K562 (cell line): ENCODE measurements around the gene GPR55. TPM values are rescaled to one million over a fixed set of nuclear protein-coding genes. Genes with fewer than 3 reads are reported as not detected.

Experiments
- ASH1L ChIP-seq: fragments of 450-650 bp; IDR thresholded peaks from 2 replicates; pipeline ENCODE4 v1.6.1; 2018; ENCODE audit warnings: borderline replicate concordance, mild to moderate bottlenecking, low read depth; ENCODE audit not compliant: partially characterized antibody
- CHD1 ChIP-seq: fragments of 200-600 bp; sonication (generic); IDR thresholded peaks from one replicate; pipeline ENCODE4 v1.6.1; 2012; ENCODE audit warnings: mild to moderate bottlenecking, moderate library complexity, low read length, inconsistent platforms
- EHMT2 ChIP-seq: fragments of 450-650 bp; IDR thresholded peaks from 2 replicates; pipeline ENCODE4 v1.6.1; 2018; ENCODE audit warnings: antibody characterized with exemption
- HEY1 ChIP-seq: fragments of 250-450 bp; sonication (Bioruptor Pico); IDR thresholded peaks from 2 replicates; pipeline ENCODE4 v1.5.0; 2020; ENCODE audit warnings: mild to moderate bottlenecking, moderate library complexity, borderline replicate concordance
- JUN ChIP-seq, 2 experiments: sonication (generic) in 1 of 2; formaldehyde crosslinking in 1 of 2; IDR thresholded peaks; 2 replicates each; pipeline versions ENCODE4 v1.6.1 to v1.8.0; 2012 to 2022; ENCODE audit warnings: borderline replicate concordance in 2 of 2, mild to moderate bottlenecking in 2 of 2, improper control_type of control experiment in 1 of 2, low read depth in 1 of 2, low read length in 1 of 2, missing genetic modification reagents in 1 of 2
- KLF10 ChIP-seq: fragments of 250-450 bp; sonication (Bioruptor Pico); IDR thresholded peaks from 2 replicates; pipeline ENCODE4 v1.6.1; 2021; ENCODE audit warnings: matching md5 sums
- LARP7 ChIP-seq: fragments of 450-650 bp; IDR thresholded peaks from 2 replicates; pipeline ENCODE4 v1.6.1; 2016
- MEF2A ChIP-seq: IDR thresholded peaks from 2 replicates; pipeline ENCODE4 v1.6.1; 2011; ENCODE audit warnings: low read depth, mild to moderate bottlenecking, low read length, moderate library complexity; ENCODE audit not compliant: control insufficient read depth
- MEIS2 ChIP-seq: fragments of 450-650 bp; IDR thresholded peaks from 2 replicates; pipeline ENCODE4 v1.6.1; 2014; ENCODE audit warnings: mild to moderate bottlenecking; ENCODE audit not compliant: partially characterized antibody
- NFRKB ChIP-seq: fragments of 450-650 bp; IDR thresholded peaks from 2 replicates; pipeline ENCODE4 v1.6.1; 2016; ENCODE audit warnings: low read depth
- POLR2A ChIP-seq: fragments of 450-650 bp; conservative IDR thresholded peaks from 2 replicates; pipeline ENCODE4 v1.6.1; 2016
- POLR3G ChIP-seq: IDR thresholded peaks from 2 replicates; pipeline ENCODE4 v1.6.1; 2011; ENCODE audit not compliant: insufficient read length, insufficient replicate concordance; ENCODE audit errors: extremely low read depth
- RCOR1 ChIP-seq, 2 experiments: IDR thresholded peaks; 2 replicates each; pipeline ENCODE4 v1.6.1; 2012; ENCODE audit warnings: low read depth in 2 of 2, low read length in 2 of 2, borderline replicate concordance in 1 of 2, improper control_type of control experiment in 1 of 2
- REST ChIP-seq, 2 experiments: fragments of 450-650 bp; formaldehyde crosslinking in 1 of 2; IDR thresholded peaks; 2 replicates each; pipeline versions ENCODE4 v1.4.0 to v1.6.1; 2014 to 2020; ENCODE audit warnings: mild to moderate bottlenecking in 2 of 2, borderline replicate concordance in 1 of 2, low read depth in 1 of 2
- SMARCA5 ChIP-seq: fragments of 450-650 bp; IDR thresholded peaks from 2 replicates; pipeline ENCODE4 v1.6.1; 2016
- VEZF1 ChIP-seq: fragments of 200-800 bp; sonication (Bioruptor generic); IDR thresholded peaks from 2 replicates; pipeline ENCODE4 v1.6.1; 2017; ENCODE audit warnings: missing genetic modification characterization, missing compliant biosample characterization
- YY1 ChIP-seq, 3 experiments: IDR thresholded peaks; 2 replicates each; pipeline ENCODE4 v1.6.1; 2011; ENCODE audit warnings: low read length in 2 of 3, mild to moderate bottlenecking in 2 of 3, moderate library complexity in 2 of 3, borderline replicate concordance in 1 of 3, control low read depth in 1 of 3, low read depth in 1 of 3; ENCODE audit not compliant: insufficient read depth in 3 of 3, insufficient replicate concordance in 2 of 3, control insufficient read depth in 1 of 3, insufficient read length in 1 of 3; ENCODE audit errors: extremely low read depth in 1 of 3
- ZNF445 ChIP-seq: fragments of 250-450 bp; sonication (Bioruptor Pico); IDR thresholded peaks from 2 replicates; pipeline ENCODE4 v1.4.0; 2020; ENCODE audit warnings: low read depth, mild to moderate bottlenecking, moderate library complexity
- polyA plus RNA-seq, 8 experiments: library from polyadenylated mRNA; depleted of rRNA in 4 of 8; stranded (reverse) in 5 of 8; unstranded in 3 of 8; fragments of >200 nt; fragmentation: Nextera tagmentation in 2 of 8; fragmentation: Illumina TruSeq in 1 of 8; extraction: Ambion mirVana in 2 of 8; extraction: Trizol in 1 of 8; gene quantifications; 2 replicates each; pipeline versions ENCODE4 v1.2.1 to v1.2.3, GENCODE V29; 2011 to 2014; ENCODE audit warnings: inconsistent platforms in 1 of 8, missing spikeins in 1 of 8
- total RNA-seq, 7 experiments: library from RNA; depleted of rRNA in 6 of 7; stranded (reverse); fragments of >200 nt in 6 of 7; fragmentation: Illumina TruSeq in 2 of 7; extraction: Trizol in 2 of 7; gene quantifications; 2 replicates each; pipeline versions ENCODE4 v1.2.1 to v1.2.3, GENCODE V29; 2011 to 2021; ENCODE audit warnings: low replicate concordance in 1 of 7

GPR55 gene
- total and polyA plus RNA-seq, 9 of the 15 experiments (the other 6 are each of a cell fraction or from before 2014, with no cell fraction given): 0.11 to 0.49 (median 0.27) TPM

GRCh38 chr2:230864605-230865306 lies 60.3 kb downstream of the GPR55 start, which contains the start of gene ITM2C (continued):
- TF ChIP-seq REST (IDR thresholded peaks at IDR 0.05; ENCODE audit: borderline replicate concordance): peak; percentile 45
- no peak for TF ChIP-seq REST (CRISPR knock-in tag; IDR thresholded peaks at IDR 0.05; ENCODE audit: low read depth)
- TF ChIP-seq ZNF445: no peak
- peak; percentile 34; the same call in 1 of the 2 replicates for TF ChIP-seq EHMT2
- peak; percentile 34 for TF ChIP-seq MEIS2
- peak; percentile 90 for TF ChIP-seq VEZF1 (CRISPR knock-in tag)
- TF ChIP-seq LARP7: peak; percentile 81
- no peak for TF ChIP-seq CHD1
- TF ChIP-seq NFRKB: 0 out of 2 replicates have a peak, but pooled peaks have one; percentile 27
- 0 out of 2 replicates have a peak, but pooled peaks have one; percentile 22 for TF ChIP-seq JUN (IDR thresholded peaks at IDR 0.05; ENCODE audit: borderline replicate concordance, low read depth, low read length)
- TF ChIP-seq JUN (CRISPR knock-in tag; IDR thresholded peaks at IDR 0.05; ENCODE audit: borderline replicate concordance): no peak
- TF ChIP-seq KLF10 (CRISPR knock-in tag): no peak
- TF ChIP-seq HEY1 (CRISPR knock-in tag): no peak
- 0 out of 2 replicates have a peak, but pooled peaks have one; percentile 25 for TF ChIP-seq SMARCA5
- no peak for TF ChIP-seq ASH1L
- no peak for TF ChIP-seq RCOR1 (IDR thresholded peaks at IDR 0.05; ENCODE audit: borderline replicate concordance in 1 of 2, low read depth in 2 of 2, low read length in 2 of 2)
- TF ChIP-seq POLR2A: peak; percentile 61
- TF ChIP-seq YY1 (IDR thresholded peaks at IDR 0.05; ENCODE audit: borderline replicate concordance in 1 of 3, control insufficient read depth in 1 of 3, extremely low read depth in 1 of 3, insufficient read depth in 3 of 3, insufficient read length in 1 of 3, insufficient replicate concordance in 2 of 3, low read depth in 1 of 3, low read length in 2 of 3): peak in 2 of 3 experiments; percentile 24 to 45
- TF ChIP-seq POLR3G: no peak
- no peak for TF ChIP-seq MEF2A
